SU-DHL-6 (cell line): ENCODE results near the gene NFATC3.
"Not testable (repeated sequence)": the region's sequence is repeated elsewhere in the genome, so short reads cannot be mapped to it uniquely, and the experiment has no call there.

Experiments used
- H2AFZ ChIP-seq: fragments of 200-600 bp; sonication (generic); 2 replicates; pipeline ENCODE4 v1.6.1; 2014; ENCODE audit warnings: low read depth, mild to moderate bottlenecking, moderate library complexity, mixed read lengths, antibody characterized with exemption, low read length; ENCODE audit not compliant: severe bottlenecking
- H3F3A ChIP-seq: fragments of 200-600 bp; shearing (Covaris generic); 2 replicates; pipeline ENCODE4 v1.6.0; 2016; ENCODE audit warnings: antibody characterized with exemption, mild to moderate bottlenecking; ENCODE audit not compliant: insufficient read depth
- H3K27ac ChIP-seq: fragments of 200-600 bp; sonication (generic); 2 replicates; pipeline ENCODE4 v1.5.1; 2016; ENCODE audit warnings: low read depth, mild to moderate bottlenecking, low read length, moderate library complexity, mixed read lengths
- H3K27me3 ChIP-seq: fragments of 200-600 bp; sonication (generic), shearing (Covaris generic); 2 replicates; pipeline ENCODE4 v1.6.0; 2014; ENCODE audit warnings: mild to moderate bottlenecking, low read length
- H3K36me3 ChIP-seq: fragments of 200-600 bp; sonication (generic); 2 replicates; pipeline ENCODE4 v1.6.1; 2014; ENCODE audit warnings: mild to moderate bottlenecking, low read length, mixed read lengths
- H3K4me2 ChIP-seq: fragments of 300-600, 200-600 bp; shearing (Covaris generic), sonication (generic); 2 replicates; pipeline ENCODE4 v1.6.0; 2014; ENCODE audit warnings: low read length, low read depth, mild to moderate bottlenecking; ENCODE audit not compliant: poor library complexity, severe bottlenecking
- H3K4me3 ChIP-seq: fragments of 200-600 bp; sonication (generic); 2 replicates; pipeline ENCODE4 v1.5.1; 2014; ENCODE audit warnings: antibody characterized with exemption, low read length, mild to moderate bottlenecking, mixed read lengths; ENCODE audit not compliant: insufficient read depth, poor library complexity, severe bottlenecking
- H3K79me2 ChIP-seq: fragments of 200-600 bp; sonication (generic); 2 replicates; pipeline ENCODE4 v1.6.1; 2014; ENCODE audit warnings: mild to moderate bottlenecking, low read length, moderate library complexity; ENCODE audit not compliant: insufficient read depth
- H3K9ac ChIP-seq: fragments of 200-600 bp; sonication (generic); 2 replicates; pipeline ENCODE4 v1.7.0; 2014; ENCODE audit warnings: mild to moderate bottlenecking, low read length
- H3K9me2 ChIP-seq: fragments of 200-600 bp; sonication (generic); replicated peaks from 2 replicates; pipeline ENCODE4 v1.6.1; 2014; ENCODE audit warnings: low read length; ENCODE audit not compliant: insufficient read depth
- H3K9me3 ChIP-seq: fragments of 200-600 bp; sonication (generic); 2 replicates; pipeline ENCODE4 v1.6.1; 2014; ENCODE audit warnings: low read length, mixed read lengths; ENCODE audit not compliant: insufficient read depth
- H4K20me1 ChIP-seq: fragments of 200-600 bp; sonication (generic); 2 replicates; pipeline ENCODE4 v1.6.1; 2014; ENCODE audit warnings: low read depth, mild to moderate bottlenecking, antibody characterized with exemption, low read length, moderate library complexity, mixed read lengths
- CTCF ChIP-seq: fragments of 200-600 bp; sonication (generic); IDR thresholded peaks from one replicate; pipeline ENCODE4 v1.5.1; 2017; ENCODE audit warnings: antibody characterized with exemption, mild to moderate bottlenecking, low read length, moderate library complexity; ENCODE audit not compliant: insufficient read depth, poor library complexity, severe bottlenecking
- EZH2phosphoT487 ChIP-seq: fragments of 200-600 bp; sonication (generic), shearing (Covaris generic); conservative IDR thresholded peaks from 2 replicates; pipeline ENCODE4 v1.6.1; 2018; ENCODE audit warnings: mild to moderate bottlenecking, antibody characterized with exemption, low read length, moderate library complexity, mixed read lengths

Gene NFATC3

GRCh38 chr16:68111379-68111778 lies 26.2 kb downstream of the NFATC3 start:
- TF ChIP-seq CTCF (no peak), EZH2phosphoT487 (no peak)
- H3K9me3 ChIP-seq = no peaks in the 10 kb centered on the region
- H4K20me1 ChIP-seq = no peaks in the 10 kb centered on the region; the same call in 1 of the 2 replicates
- no peak overlapping the region for H3K4me2 ChIP-seq
- no peak overlapping the region for H2AFZ ChIP-seq
- H3F3A ChIP-seq = no peaks in the 10 kb centered on the region
- no peak overlapping the region for H3K9ac ChIP-seq
- H3K79me2 ChIP-seq = peaks cover 95% of the 10 kb centered on the region
- H3K27me3 ChIP-seq = no peaks in the 10 kb centered on the region
- H3K9me2 ChIP-seq = no peaks in the 10 kb centered on the region
- H3K36me3 ChIP-seq = no peaks in the 10 kb centered on the region
- H3K4me3 ChIP-seq = no peak overlapping the region
- no peak overlapping the region for H3K27ac ChIP-seq

GRCh38 chr16:68113059-68113761 lies 28.0 kb downstream of the NFATC3 start:
- no peak for TF ChIP-seq EZH2phosphoT487
- no peak for TF ChIP-seq CTCF
- H2AFZ ChIP-seq = no peak overlapping the region
- H4K20me1 ChIP-seq = peaks cover 3% of the 10 kb centered on the region; the same call in 1 of the 2 replicates
- H3K9me3 ChIP-seq = no peaks in the 10 kb centered on the region
- H3K9me2 ChIP-seq = no peaks in the 10 kb centered on the region
- H3K27me3 ChIP-seq = no peaks in the 10 kb centered on the region
- H3K4me3 ChIP-seq = no peak overlapping the region
- no peaks in the 10 kb centered on the region for H3F3A ChIP-seq
- H3K4me2 ChIP-seq = no peak overlapping the region
- H3K27ac ChIP-seq = no peak overlapping the region
- peaks cover 98% of the 10 kb centered on the region for H3K79me2 ChIP-seq
- no peak overlapping the region for H3K9ac ChIP-seq
- H3K36me3 ChIP-seq = no peaks in the 10 kb centered on the region

- TF ChIP-seq CTCF (no peak), EZH2phosphoT487 (no peak)
- no peak overlapping the region for H3K4me2 ChIP-seq
- H3K9me2 ChIP-seq = no peaks in the 10 kb centered on the region
These were observed 28.6 kb downstream of the NFATC3 start for GRCh38 chr16:68113765-68114240.

GRCh38 chr16:68114939-68115338 lies 29.8 kb downstream of the NFATC3 start:
- H3K79me2 ChIP-seq = peaks cover 95% of the 10 kb centered on the region
- H3F3A ChIP-seq, H2AFZ ChIP-seq, H3K27ac ChIP-seq, H3K36me3 ChIP-seq, H3K9me3 ChIP-seq, H3K9me2 ChIP-seq, H3K9ac ChIP-seq, H3K4me3 ChIP-seq, H3K4me2 ChIP-seq, H3K27me3 ChIP-seq, H4K20me1 ChIP-seq: not testable (repeated sequence)

More at GRCh38 chr16:68113765-68114240, 28.6 kb downstream of the NFATC3 start:
- no peaks in the 10 kb centered on the region for H3K36me3 ChIP-seq
- H3K27ac ChIP-seq = no peak overlapping the region
- no peak overlapping the region for H2AFZ ChIP-seq
- H3K27me3 ChIP-seq = no peaks in the 10 kb centered on the region
- H3K79me2 ChIP-seq = peaks cover 97% of the 10 kb centered on the region
- H3K9me3 ChIP-seq = no peaks in the 10 kb centered on the region
- H3K9ac ChIP-seq = no peak overlapping the region
- H3F3A ChIP-seq = no peaks in the 10 kb centered on the region
- H3K4me3 ChIP-seq = no peak overlapping the region
- H4K20me1 ChIP-seq = peaks cover 7% of the 10 kb centered on the region; the same call in 1 of the 2 replicates
